ENCODE data around the gene ACER2. TPM values are rescaled to one million over a fixed set of nuclear protein-coding genes. Genes with fewer than 3 reads are reported as not detected.

ACER2 gene
- total RNA-seq, 1 donor from 2014 or later, result 7.4 TPM

- H3K4me1 Mint-ChIP-seq (ENCODE audit: low read depth, unreplicated experiment), result no peaks in the 10 kb centered on the region
- H3K79me2 ChIP-seq (ENCODE audit: insufficient read depth, low read length), result no peaks in the 10 kb centered on the region
- no peaks in the 10 kb centered on the region for H3K4me1 ChIP-seq (ENCODE audit: insufficient read depth, low read length)
- H3K27me3 ChIP-seq (ENCODE audit: insufficient read depth, low read length), result peaks cover 11% of the 10 kb centered on the region
- H3K4me2 ChIP-seq (ENCODE audit: low read length), result no peak overlapping the region
- no peaks in the 10 kb centered on the region for H3K9me3 ChIP-seq (ENCODE audit: insufficient read depth, low read depth, low read length)
- H4K20me1 ChIP-seq (ENCODE audit: insufficient read depth, low read length), result no peaks in the 10 kb centered on the region
- H3K4me3 Mint-ChIP-seq (ENCODE audit: unreplicated experiment), result no peak overlapping the region
- H3K4me3 ChIP-seq (ENCODE audit: insufficient read depth, low read depth, low read length), result no peak overlapping the region
- DNase-seq (ENCODE audit: low read depth) (no peak), FAIRE-seq (no peak)
- no peaks in the 10 kb centered on the region for H3K9me3 Mint-ChIP-seq (ENCODE audit: unreplicated experiment)
- H3K9ac ChIP-seq (ENCODE audit: low read length), result no peak overlapping the region
- no peak overlapping the region for H2AFZ ChIP-seq (ENCODE audit: low read depth, low read length)
- no peak overlapping the region for H3K27ac ChIP-seq (ENCODE audit: low read depth, low read length)
- H3K36me3 Mint-ChIP-seq (ENCODE audit: low read depth, unreplicated experiment), result no peaks in the 10 kb centered on the region
- H3K27ac Mint-ChIP-seq (ENCODE audit: unreplicated experiment), result no peak overlapping the region
- TF ChIP-seq EZH2 (IDR thresholded peaks at IDR 0.05; ENCODE audit: insufficient read depth, low read length) (no peak), CTCF (IDR thresholded peaks at IDR 0.05; ENCODE audit: insufficient read depth, low read depth, low read length) (no peak)
- no peaks in the 10 kb centered on the region for H3K36me3 ChIP-seq (ENCODE audit: insufficient read depth, low read length)
- H3K27me3 Mint-ChIP-seq (ENCODE audit: low read depth, unreplicated experiment), result peaks cover 23% of the 10 kb centered on the region
These were observed 64.8 kb downstream of the ACER2 start for GRCh38 chr9:19473605-19474004.

GRCh38 chr9:19479874-19480273 is 71.1 kb downstream of the ACER2 start:
- Histone ChIP-seq H3K9ac (ENCODE audit: low read length) (no peak overlapping the region), H2AFZ (ENCODE audit: low read depth, low read length) (no peak overlapping the region), H3K79me2 (ENCODE audit: insufficient read depth, low read length) (no peaks in the 10 kb centered on the region), H3K4me3 (ENCODE audit: insufficient read depth, low read depth, low read length) (no peak overlapping the region), H3K36me3 (ENCODE audit: insufficient read depth, low read length) (no peaks in the 10 kb centered on the region), H3K27ac (ENCODE audit: low read depth, low read length) (no peak overlapping the region), H4K20me1 (ENCODE audit: insufficient read depth, low read length) (no peaks in the 10 kb centered on the region), H3K27me3 (ENCODE audit: insufficient read depth, low read length) (peaks cover 5% of the 10 kb centered on the region), H3K9me3 (ENCODE audit: insufficient read depth, low read depth, low read length) (no peaks in the 10 kb centered on the region), H3K4me2 (ENCODE audit: low read length) (no peak overlapping the region), H3K4me1 (ENCODE audit: insufficient read depth, low read length) (no peaks in the 10 kb centered on the region)
- peaks cover 4% of the 10 kb centered on the region for H3K4me1 Mint-ChIP-seq (ENCODE audit: low read depth, unreplicated experiment)
- DNase-seq (ENCODE audit: low read depth) (no peak), FAIRE-seq (no peak)
- H3K27me3 Mint-ChIP-seq (ENCODE audit: low read depth, unreplicated experiment), result peaks cover 8% of the 10 kb centered on the region
- H3K36me3 Mint-ChIP-seq (ENCODE audit: low read depth, unreplicated experiment), result no peaks in the 10 kb centered on the region
- H3K27ac Mint-ChIP-seq (ENCODE audit: unreplicated experiment), result no peak overlapping the region
- TF ChIP-seq EZH2 (IDR thresholded peaks at IDR 0.05; ENCODE audit: insufficient read depth, low read length), result no peak
- TF ChIP-seq CTCF (IDR thresholded peaks at IDR 0.05; ENCODE audit: insufficient read depth, low read depth, low read length), result no peak
- no peak overlapping the region for H3K4me3 Mint-ChIP-seq (ENCODE audit: unreplicated experiment)
- no peaks in the 10 kb centered on the region for H3K9me3 Mint-ChIP-seq (ENCODE audit: unreplicated experiment)

GRCh38 chr9:19480345-19480744 is 71.5 kb downstream of the ACER2 start:
- no peak for TF ChIP-seq EZH2 (IDR thresholded peaks at IDR 0.05; ENCODE audit: insufficient read depth, low read length)
- no peak for TF ChIP-seq CTCF (IDR thresholded peaks at IDR 0.05; ENCODE audit: insufficient read depth, low read depth, low read length)
- Histone ChIP-seq H3K27ac (ENCODE audit: low read depth, low read length) (no peak overlapping the region), H2AFZ (ENCODE audit: low read depth, low read length) (no peak overlapping the region), H3K4me3 (ENCODE audit: insufficient read depth, low read depth, low read length) (no peak overlapping the region), H3K27me3 (ENCODE audit: insufficient read depth, low read length) (peaks cover 3% of the 10 kb centered on the region), H3K9ac (ENCODE audit: low read length) (no peak overlapping the region), H3K36me3 (ENCODE audit: insufficient read depth, low read length) (no peaks in the 10 kb centered on the region), H3K9me3 (ENCODE audit: insufficient read depth, low read depth, low read length) (no peaks in the 10 kb centered on the region), H4K20me1 (ENCODE audit: insufficient read depth, low read length) (no peaks in the 10 kb centered on the region), H3K4me1 (ENCODE audit: insufficient read depth, low read length) (no peaks in the 10 kb centered on the region), H3K4me2 (ENCODE audit: low read length) (no peak overlapping the region), H3K79me2 (ENCODE audit: insufficient read depth, low read length) (no peaks in the 10 kb centered on the region)
- Mint-ChIP-seq H3K4me1 (ENCODE audit: low read depth, unreplicated experiment) (peaks cover 4% of the 10 kb centered on the region), H3K27ac (ENCODE audit: unreplicated experiment) (no peak overlapping the region), H3K4me3 (ENCODE audit: unreplicated experiment) (no peak overlapping the region), H3K27me3 (ENCODE audit: low read depth, unreplicated experiment) (peaks cover 5% of the 10 kb centered on the region), H3K36me3 (ENCODE audit: low read depth, unreplicated experiment) (no peaks in the 10 kb centered on the region), H3K9me3 (ENCODE audit: unreplicated experiment) (no peaks in the 10 kb centered on the region)
- DNase-seq (ENCODE audit: low read depth) (no peak), FAIRE-seq (no peak)

All from astrocyte (in vitro differentiated cells and primary cell).